OCI-LY3 (cell line): ENCODE measurements around the gene SYNDIG1L.

Experiments
- CTCF ChIP-seq: fragments of 200-600, 300-600 bp; sonication (generic); IDR thresholded peaks from 2 replicates; pipeline ENCODE4 v1.5.1; 2014; ENCODE audit warnings: antibody characterized with exemption, low read length, low read depth
- EZH2phosphoT487 ChIP-seq: fragments of 200-600 bp; shearing (Covaris generic); IDR thresholded peaks from 2 replicates; pipeline ENCODE4 v1.6.1; 2018; ENCODE audit warnings: antibody characterized with exemption, mixed run types, low read depth

- TF ChIP-seq CTCF (no peak), EZH2phosphoT487 (no peak)
Observed at GRCh38 chr14:74407021-74407800, 18.8 kb downstream of the SYNDIG1L start.
